Stimulated activated CD4-positive, alpha-beta T cell treated with anti-CD3 and anti-CD28 coated beads, Interleukin-1b, Interleukin-23, amount 100 ng/mL, for 1 hour (primary cell): Measurements from ENCODE around the gene PRKCB.

Experiments
- DNase-seq, 2 donors: peaks; one replicate each; pipeline ENCODE4 v3.0.0-alpha.2; 2020; ENCODE audit warnings: low read depth in 2 of 2

PRKCB gene

GRCh38 chr16:23943604-23944003 lies 107.8 kb downstream of the PRKCB start:
- DNase-seq = no peak

- no peak for DNase-seq
These were observed 108.6 kb downstream of the PRKCB start for GRCh38 chr16:23944381-23944780.

GRCh38 chr16:23945243-23945642 lies 109.5 kb downstream of the PRKCB start:
- no peak for DNase-seq

DNA sequence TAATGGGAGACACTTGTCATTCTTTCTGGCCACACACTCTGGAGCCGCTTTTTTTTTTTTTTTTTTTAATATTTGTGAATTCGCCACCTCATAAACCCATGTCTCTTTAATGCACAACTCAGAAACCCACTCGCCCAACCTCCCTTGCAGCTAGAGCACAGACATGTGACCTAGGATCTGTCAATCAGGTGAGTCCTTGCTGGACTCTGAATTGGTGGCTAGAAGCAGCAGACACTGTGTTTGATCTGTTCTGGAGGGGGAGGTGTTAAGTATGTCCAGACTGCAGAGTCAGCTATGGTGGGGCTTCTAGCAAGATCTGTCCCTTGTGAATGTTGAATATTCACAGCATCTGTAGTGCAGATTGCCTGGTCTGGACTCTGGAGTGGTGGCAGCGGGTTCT lies 112.1 kb downstream of the PRKCB start:
- DNase-seq = no peak

DNA sequence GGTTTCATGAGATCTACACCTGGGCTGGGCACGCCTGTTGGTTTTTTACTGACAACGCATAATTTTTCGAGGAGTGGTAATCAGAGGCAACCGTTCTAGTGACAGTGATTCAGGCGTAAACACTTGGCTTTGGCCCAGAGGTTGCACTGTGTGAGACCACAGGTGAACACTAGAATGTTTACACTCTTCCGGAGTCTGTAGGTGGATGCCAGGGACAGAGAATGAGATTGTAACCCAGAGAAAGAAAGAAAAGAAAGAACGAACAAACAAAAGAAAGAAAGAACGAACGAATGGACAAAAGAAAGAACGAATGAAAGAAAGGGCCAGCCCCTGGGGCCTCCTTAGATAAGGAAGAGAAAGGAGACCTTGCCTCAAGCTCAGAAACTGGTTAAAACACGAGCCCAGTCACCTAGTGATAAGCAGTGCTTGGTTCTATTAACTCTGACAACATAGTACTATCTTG lies 113.2 kb downstream of the PRKCB start:
- peak in 1 of 2 donors; percentile 19 for DNase-seq

DNA sequence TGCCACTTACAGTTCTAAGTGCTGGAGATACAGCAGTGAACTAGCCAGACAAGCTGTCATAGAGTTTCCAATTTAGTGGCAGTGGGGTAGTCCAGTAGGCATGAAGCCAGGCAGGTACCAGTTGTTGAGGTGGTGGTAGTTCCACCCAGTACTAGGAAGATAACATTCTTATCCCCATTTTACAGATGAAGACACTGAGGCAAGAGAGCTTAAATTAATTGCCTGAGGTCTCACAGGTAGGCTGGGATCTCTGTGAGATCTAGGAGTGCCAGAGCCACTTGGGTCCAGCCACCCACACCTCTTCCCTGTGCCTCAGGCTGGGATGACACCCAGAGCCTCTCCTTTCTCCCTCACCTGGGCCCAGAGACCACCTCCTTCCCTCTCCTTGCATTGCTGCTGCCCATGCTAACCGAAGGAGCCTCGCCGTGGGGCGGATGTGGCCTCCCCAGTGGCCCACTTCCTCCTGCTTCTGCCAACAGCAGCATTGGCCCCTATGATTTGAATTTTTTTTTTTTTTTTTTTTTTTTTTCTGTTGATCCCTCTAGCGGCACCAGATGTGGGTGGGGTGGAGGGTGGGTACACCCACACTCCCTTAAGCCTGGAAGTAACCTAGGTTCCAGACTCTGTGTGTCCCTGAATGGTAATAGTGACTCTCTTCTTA lies 114.0 kb downstream of the PRKCB start:
- peak in 1 of 2 donors; percentile 40 for DNase-seq

DNA sequence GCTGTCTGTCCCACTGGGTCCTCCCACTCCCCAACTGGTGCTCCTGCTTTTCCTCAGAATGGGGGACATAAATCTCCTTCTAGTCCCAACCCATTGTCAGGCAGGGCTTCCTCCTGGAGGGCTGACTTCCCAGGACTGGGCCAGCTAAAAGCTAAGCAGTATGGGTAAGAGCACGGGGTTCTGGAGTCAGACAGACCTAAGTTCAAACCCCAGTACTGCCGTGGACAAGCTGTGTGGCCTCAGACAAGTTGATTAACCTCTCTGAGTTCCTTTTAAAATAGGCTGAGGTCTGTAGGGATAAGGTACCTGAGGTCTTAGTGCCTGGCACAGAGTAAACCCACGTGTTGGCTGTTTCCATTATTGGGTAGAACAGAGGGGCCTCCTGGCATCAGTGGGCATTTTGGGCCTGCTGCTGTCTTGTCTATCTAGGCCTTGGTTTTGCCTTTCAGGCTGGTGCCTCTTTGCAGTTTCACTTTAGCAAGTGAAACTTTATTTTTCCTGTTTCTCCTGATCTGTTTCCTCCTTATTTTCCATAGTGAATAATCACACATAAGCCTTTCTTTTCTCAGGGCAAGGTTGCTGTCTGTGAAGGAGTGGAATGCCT lies 114.6 kb downstream of the PRKCB start:
- no peak for DNase-seq

DNA sequence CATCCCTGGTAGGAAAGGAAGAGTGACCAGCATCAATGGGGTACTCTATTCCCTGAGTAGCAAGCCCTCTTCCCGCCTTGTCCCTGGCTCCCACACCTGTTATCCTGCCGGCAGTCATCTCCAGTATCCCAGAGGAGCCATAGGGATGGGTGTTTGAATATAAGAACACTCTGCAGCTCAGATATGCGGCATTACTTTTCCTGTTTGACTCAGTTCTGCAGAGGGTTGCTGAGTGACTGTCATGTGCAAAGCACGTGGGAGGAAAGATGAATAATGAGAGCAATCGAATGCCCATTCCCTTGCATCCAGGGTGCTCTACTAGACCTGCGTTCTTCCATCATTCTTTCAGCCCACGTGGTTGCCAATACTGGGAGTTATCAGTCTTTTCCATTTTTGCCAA lies 115.1 kb downstream of the PRKCB start:
- no peak for DNase-seq

DNA sequence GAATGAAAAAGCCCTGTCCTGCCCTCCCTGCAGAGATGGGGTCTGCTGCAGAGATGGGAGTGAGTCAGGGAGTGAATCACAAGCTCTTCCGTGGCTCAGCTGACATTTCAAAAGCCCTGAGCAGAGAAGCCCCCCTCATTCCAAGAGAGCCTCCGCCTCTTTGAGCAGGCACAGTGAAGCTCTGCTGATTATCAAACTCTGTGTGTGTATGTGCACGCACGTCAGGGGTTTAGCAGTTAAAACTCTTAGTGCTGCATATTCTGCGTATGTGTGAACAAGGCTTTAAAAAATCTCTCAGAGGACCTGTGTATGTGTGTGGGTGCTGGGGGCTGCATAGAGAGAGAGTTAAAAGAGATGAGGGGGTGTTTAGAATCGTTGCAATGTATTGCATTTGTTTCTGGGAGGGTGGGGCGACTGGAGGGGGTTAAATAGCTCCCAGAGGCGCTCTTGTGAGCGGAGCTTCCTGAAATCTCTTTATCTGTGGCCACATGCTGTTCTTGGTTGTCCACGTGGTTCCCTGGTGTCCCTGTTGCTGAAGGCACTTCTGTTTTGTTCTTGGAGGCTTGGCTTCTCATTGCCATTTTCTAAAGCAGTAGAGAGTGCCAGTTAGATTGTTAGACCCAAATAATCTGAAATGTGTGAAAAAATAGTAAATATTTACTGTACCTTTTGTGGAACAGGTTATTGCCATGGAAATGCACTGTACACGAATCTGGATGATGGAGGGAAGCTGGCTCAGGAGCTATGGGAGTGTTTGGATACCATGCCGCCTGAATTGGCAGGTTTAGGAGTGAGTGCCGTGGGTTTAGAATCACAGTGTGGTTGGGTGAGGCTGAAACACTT lies 116.6 kb downstream of the PRKCB start:
- no peak for DNase-seq

DNA sequence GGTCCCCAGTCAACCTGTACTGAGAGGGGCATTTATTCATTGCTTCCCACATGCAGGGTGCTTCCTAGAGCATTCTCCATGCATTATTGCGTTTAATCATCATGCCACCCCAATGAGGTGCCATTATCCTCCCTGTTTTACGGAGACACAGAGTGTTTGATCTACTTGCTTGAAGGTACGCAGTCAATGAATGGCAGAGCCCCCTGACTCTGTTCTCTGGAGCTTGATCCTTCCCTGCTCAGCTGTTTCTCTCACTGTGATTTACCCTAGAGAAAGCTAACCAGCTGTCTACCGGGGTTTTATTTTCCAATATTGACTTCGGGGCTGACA lies 117.2 kb downstream of the PRKCB start:
- DNase-seq = no peak

DNA sequence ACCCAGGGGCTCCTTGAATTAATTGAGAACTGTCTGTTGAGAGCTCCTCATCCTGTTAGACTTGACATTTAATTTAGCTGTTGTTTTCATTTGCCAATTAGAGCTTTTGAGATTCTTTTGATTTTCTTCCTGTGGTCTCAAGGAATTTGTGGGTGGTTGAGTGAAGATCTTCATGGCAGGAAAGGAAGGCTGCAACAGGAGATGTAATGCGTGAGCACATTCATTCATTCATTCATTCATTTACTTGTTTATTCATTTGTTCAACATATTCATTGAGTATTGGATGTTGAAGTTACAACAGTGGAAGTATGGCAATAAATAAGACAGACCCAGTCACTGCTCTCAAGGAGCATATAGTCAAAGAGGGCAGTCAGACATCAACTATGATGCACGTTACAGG lies 117.7 kb downstream of the PRKCB start:
- no peak for DNase-seq

DNA sequence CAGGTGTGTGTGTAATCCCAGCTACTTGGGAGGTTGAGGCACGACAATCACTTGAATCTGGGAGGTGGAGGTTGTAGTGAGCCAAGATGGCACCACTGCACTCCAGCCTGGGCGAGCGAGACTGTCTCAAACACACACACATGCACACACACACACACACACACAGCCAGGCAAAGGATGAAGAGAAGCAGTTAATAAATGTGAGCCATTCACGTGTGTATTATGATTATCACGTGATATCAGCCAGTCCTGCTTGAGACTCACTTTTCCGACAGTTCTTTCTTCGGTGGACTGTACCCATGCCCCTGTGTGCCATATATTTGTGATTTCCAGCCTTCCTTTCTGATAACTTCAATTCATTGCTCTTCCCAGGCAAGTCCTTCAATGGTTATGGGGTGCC lies 119.3 kb downstream of the PRKCB start:
- DNase-seq = no peak

DNA sequence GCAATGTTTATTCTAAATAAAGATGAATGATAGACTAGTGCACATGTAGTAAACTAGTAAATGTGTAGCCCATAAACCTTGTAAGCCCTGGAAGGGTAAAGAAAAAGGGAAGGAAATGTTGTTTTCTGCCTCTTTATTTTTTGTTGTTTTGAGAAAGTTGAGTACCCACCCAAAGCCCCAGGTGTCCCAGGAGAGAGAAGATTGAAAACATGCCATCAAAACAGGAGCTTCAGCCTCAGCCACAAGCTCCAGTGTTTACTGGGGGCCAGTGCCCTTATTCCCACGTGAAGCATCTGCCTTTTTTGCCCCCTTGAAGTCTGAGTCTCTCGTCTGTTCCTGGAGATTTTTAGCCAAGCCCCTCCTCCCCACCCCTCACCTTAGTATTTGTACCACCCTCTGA lies 121.5 kb downstream of the PRKCB start:
- no peak for DNase-seq

DNA sequence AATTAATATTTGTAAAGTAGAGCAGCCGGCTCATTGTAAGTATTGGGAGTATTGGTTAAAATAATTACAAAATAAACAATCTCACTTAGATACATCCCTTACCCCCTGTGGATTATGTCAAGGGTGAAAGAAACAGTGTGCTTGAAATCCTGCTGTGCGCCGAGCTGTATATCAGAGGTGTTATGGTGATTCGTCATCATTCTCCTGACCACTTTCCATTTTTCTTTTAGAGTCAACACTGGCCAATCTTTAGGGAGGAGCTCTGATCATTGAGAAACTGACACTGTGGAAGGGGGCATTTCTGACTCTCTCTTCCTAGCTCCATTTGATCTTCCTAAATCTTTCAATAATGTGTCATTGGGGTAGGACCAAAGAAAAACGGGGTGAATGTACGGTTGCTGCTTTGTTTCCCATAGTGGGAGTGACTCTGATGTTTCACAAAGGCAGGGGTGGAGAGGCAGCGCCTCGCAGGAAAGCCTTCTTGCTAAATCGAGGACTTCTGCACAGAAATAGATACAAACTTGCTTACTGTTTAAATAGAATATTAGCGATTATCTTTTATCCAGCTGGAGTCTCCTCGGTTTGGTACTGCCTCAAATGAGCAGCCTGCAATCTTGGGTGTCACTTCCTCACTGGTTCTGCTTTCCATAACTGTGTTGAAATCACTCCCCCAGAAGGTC lies 123.4 kb downstream of the PRKCB start:
- DNase-seq = no peak

DNA sequence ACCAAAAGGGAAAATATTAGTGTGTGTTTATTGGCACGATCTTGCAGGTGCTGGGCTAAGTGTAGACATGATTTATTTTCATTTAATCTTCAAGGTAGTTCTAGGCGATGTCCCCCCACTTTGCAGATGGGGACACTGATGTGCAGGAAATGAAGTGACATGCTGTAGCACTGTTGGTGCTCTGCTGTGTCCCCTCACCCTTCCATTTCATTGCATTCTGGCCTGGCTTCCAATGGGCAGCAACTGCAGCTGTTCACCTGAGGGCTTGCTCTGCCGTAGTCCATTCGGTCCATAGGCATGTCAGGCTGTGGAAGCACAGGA lies 123.9 kb downstream of the PRKCB start:
- no peak for DNase-seq

- no peak for DNase-seq
These were observed 124.5 kb downstream of the PRKCB start for GRCh38 chr16:23960081-23960885.

DNA sequence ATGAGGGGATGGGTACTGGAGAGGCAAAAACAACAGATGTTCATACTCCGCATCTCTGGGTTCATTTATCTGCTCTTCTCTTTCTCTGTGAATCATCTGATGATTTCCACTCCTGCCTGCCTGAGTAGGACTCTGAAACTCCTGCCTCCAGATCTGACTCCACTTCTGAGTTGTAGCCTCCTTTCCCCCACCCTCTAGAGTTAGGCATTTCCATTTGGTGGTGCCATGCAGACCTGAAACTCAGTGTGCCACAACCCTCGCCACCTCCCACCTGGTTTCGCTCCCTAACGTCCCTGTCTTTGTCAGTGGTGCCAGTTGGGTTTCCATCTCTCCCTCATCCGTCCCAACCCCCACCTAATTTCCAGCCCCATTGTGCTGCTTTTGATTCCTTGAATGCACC lies 126.2 kb downstream of the PRKCB start:
- no peak for DNase-seq

GRCh38 chr16:23964136-23964535 lies 128.4 kb downstream of the PRKCB start:
- no peak for DNase-seq

DNA sequence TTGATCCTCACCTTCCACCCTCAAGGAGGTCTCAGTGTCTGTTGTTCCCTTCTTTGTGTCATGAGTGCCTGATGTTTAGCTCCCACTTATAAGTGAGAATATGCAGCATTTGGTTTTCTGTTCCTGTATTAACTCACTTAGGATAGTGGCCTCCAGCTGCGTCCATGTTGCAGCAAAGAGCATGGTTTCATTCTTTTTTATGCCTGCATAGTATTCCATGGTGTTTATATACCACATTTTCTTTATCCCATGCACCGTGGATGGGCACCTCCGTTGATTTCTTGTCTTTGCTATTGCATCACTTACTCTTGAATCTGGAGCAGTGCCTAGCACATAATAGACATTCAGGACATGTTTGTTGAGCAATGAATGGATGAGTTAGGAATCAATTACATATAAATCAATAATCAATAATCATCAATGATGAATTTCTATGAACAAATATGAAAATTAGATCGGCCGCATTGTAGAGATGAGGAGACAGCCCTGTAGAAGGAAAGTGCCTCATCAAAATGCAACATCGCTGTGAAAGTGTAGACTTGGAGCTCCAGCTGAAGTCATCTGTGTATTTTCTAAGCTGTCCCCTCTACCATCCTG lies 129.5 kb downstream of the PRKCB start:
- DNase-seq = no peak

- no peak for DNase-seq
These were observed 131.0 kb downstream of the PRKCB start for GRCh38 chr16:23966597-23967394.

- DNase-seq = no peak
These were observed 132.0 kb downstream of the PRKCB start for GRCh38 chr16:23967775-23968174.
